ENCODE results near the gene DOCK1. TPM values are rescaled to one million over a fixed set of nuclear protein-coding genes. Genes with fewer than 3 reads are reported as not detected.

Gene DOCK1
- total and polyA plus RNA-seq, 2 experiments from 2014 or later: 22.8 to 45.6 TPM

GRCh38 chr10:126905776-126906703 lies 812 bp downstream of the DOCK1 start:
- Histone ChIP-seq H3K27me3 (replicated peaks; ENCODE audit: insufficient read depth) (no peaks in the 10 kb centered on the region), H3F3A (ENCODE audit: insufficient read depth) (no peaks in the 10 kb centered on the region), H3K9me3 (ENCODE audit: low read depth) (no peaks in the 10 kb centered on the region), H3K27ac (peak overlapping the region; percentile 13; the same call in 1 of the 2 replicates), H3K4me1 (ENCODE audit: insufficient read depth) (peaks cover 12% of the 10 kb centered on the region), H2AFZ (peak overlapping the region; percentile 70), H3K9me2 (ENCODE audit: insufficient read depth) (no peaks in the 10 kb centered on the region), H3K79me2 (ENCODE audit: insufficient read depth) (peaks cover 51% of the 10 kb centered on the region), H3K4me3 (peak overlapping the region; percentile 84), H3K9ac (peak overlapping the region; percentile 83), H3K36me3 (ENCODE audit: low read depth) (no peaks in the 10 kb centered on the region), H3K4me2 (ENCODE audit: unreplicated experiment) (peak overlapping the region; percentile 66), H4K20me1 (ENCODE audit: insufficient read depth) (no peaks in the 10 kb centered on the region)
- peak; percentile 75 for DNase-seq
- TF ChIP-seq EZH2phosphoT487 (IDR thresholded peaks at IDR 0.05; ENCODE audit: insufficient read depth, low read depth) (no peak), EZH2 (IDR thresholded peaks at IDR 0.05; ENCODE audit: insufficient read depth, poor library complexity, severe bottlenecking) (no peak)
- in situ Hi-C loops (cut with MboI): no loop called here
- WGBS, 2 experiments (ENCODE audit: low coverage in 1 of 2, low lambda C conversion rate in 2 of 2, missing lambda C conversion rate in 2 of 2): 12 to 20% methylated on average over 49 to 74 of the region's 84 CpGs

GRCh38 chr10:126906704-126907422 lies 1.6 kb downstream of the DOCK1 start:
- H3K4me3 ChIP-seq: peak overlapping the region; percentile 84
- no peaks in the 10 kb centered on the region for H3K27me3 ChIP-seq (replicated peaks; ENCODE audit: insufficient read depth)
- H3K9ac ChIP-seq: peak overlapping the region; percentile 83
- H2AFZ ChIP-seq: no peak overlapping the region
- H4K20me1 ChIP-seq (ENCODE audit: insufficient read depth): no peaks in the 10 kb centered on the region
- no peaks in the 10 kb centered on the region for H3K9me2 ChIP-seq (ENCODE audit: insufficient read depth)
- no peaks in the 10 kb centered on the region for H3K36me3 ChIP-seq (ENCODE audit: low read depth)
- H3K79me2 ChIP-seq (ENCODE audit: insufficient read depth): peaks cover 59% of the 10 kb centered on the region
- peak overlapping the region; percentile 66 for H3K4me2 ChIP-seq (ENCODE audit: unreplicated experiment)
- no peak overlapping the region for H3K27ac ChIP-seq
- TF ChIP-seq EZH2phosphoT487 (IDR thresholded peaks at IDR 0.05; ENCODE audit: insufficient read depth, low read depth) (no peak), EZH2 (IDR thresholded peaks at IDR 0.05; ENCODE audit: insufficient read depth, poor library complexity, severe bottlenecking) (no peak)
- no peaks in the 10 kb centered on the region for H3K9me3 ChIP-seq (ENCODE audit: low read depth)
- in situ Hi-C loops (cut with MboI): no loop called here
- peaks cover 11% of the 10 kb centered on the region for H3K4me1 ChIP-seq (ENCODE audit: insufficient read depth)
- 85 to 91% methylated on average over 13 to 14 of the region's 14 CpGs for WGBS, 2 experiments (ENCODE audit: low coverage in 1 of 2, low lambda C conversion rate in 2 of 2, missing lambda C conversion rate in 2 of 2)
- DNase-seq: no peak
- H3F3A ChIP-seq (ENCODE audit: insufficient read depth): no peaks in the 10 kb centered on the region

GRCh38 chr10:126907423-126907970 lies 2.3 kb downstream of the DOCK1 start:
- Histone ChIP-seq H3K36me3 (ENCODE audit: low read depth) (no peaks in the 10 kb centered on the region), H3K9me2 (ENCODE audit: insufficient read depth) (no peaks in the 10 kb centered on the region), H4K20me1 (ENCODE audit: insufficient read depth) (no peaks in the 10 kb centered on the region), H3K4me3 (no peak overlapping the region), H2AFZ (no peak overlapping the region), H3K4me2 (ENCODE audit: unreplicated experiment) (no peak overlapping the region), H3K9ac (no peak overlapping the region), H3K4me1 (ENCODE audit: insufficient read depth) (peaks cover 4% of the 10 kb centered on the region), H3K79me2 (ENCODE audit: insufficient read depth) (peaks cover 65% of the 10 kb centered on the region), H3K27ac (no peak overlapping the region), H3K27me3 (replicated peaks; ENCODE audit: insufficient read depth) (no peaks in the 10 kb centered on the region), H3F3A (ENCODE audit: insufficient read depth) (no peaks in the 10 kb centered on the region), H3K9me3 (ENCODE audit: low read depth) (no peaks in the 10 kb centered on the region)
- no peak for DNase-seq
- in situ Hi-C loops (cut with MboI): no loop called here
- no peak for TF ChIP-seq EZH2phosphoT487 (IDR thresholded peaks at IDR 0.05; ENCODE audit: insufficient read depth, low read depth)
- 95 to 96% methylated on average over 8 to 9 of the region's 9 CpGs for whole genome bisulfite sequencing, 2 experiments (ENCODE audit: low coverage in 1 of 2, low lambda C conversion rate in 2 of 2, missing lambda C conversion rate in 2 of 2)

GRCh38 chr10:126908225-126908624 lies 3.0 kb downstream of the DOCK1 start:
- Histone ChIP-seq H3K27me3 (replicated peaks; ENCODE audit: insufficient read depth) (no peaks in the 10 kb centered on the region), H4K20me1 (ENCODE audit: insufficient read depth) (no peaks in the 10 kb centered on the region)

More at GRCh38 chr10:126908225-126908624, 3.0 kb downstream of the DOCK1 start:
- TF ChIP-seq EZH2phosphoT487 (IDR thresholded peaks at IDR 0.05; ENCODE audit: insufficient read depth, low read depth): no peak
- no peak for TF ChIP-seq EZH2 (IDR thresholded peaks at IDR 0.05; ENCODE audit: insufficient read depth, poor library complexity, severe bottlenecking)
- Histone ChIP-seq H3K36me3 (ENCODE audit: low read depth) (no peaks in the 10 kb centered on the region), H3K27ac (peak overlapping the region; percentile 27; the same call in 1 of the 2 replicates), H2AFZ (no peak overlapping the region), H3K9me2 (ENCODE audit: insufficient read depth) (no peaks in the 10 kb centered on the region), H3F3A (ENCODE audit: insufficient read depth) (no peaks in the 10 kb centered on the region), H3K4me3 (no peak overlapping the region), H3K4me2 (ENCODE audit: unreplicated experiment) (peak overlapping the region; percentile 0), H3K9ac (no peak overlapping the region), H3K79me2 (ENCODE audit: insufficient read depth) (peaks cover 72% of the 10 kb centered on the region), H3K9me3 (ENCODE audit: low read depth) (no peaks in the 10 kb centered on the region), H3K4me1 (ENCODE audit: insufficient read depth) (peaks cover 3% of the 10 kb centered on the region; the same call in 1 of the 2 replicates)
- WGBS, 2 experiments (ENCODE audit: low coverage in 1 of 2, low lambda C conversion rate in 2 of 2, missing lambda C conversion rate in 2 of 2): 38 to 41% methylated on average over 5 of the region's 5 CpGs
- in situ Hi-C loops (cut with MboI): no loop called here
- DNase-seq: peak; percentile 62
